ENCODE results near the gene ADAM10. TPM values are rescaled to one million over a fixed set of nuclear protein-coding genes. Genes with fewer than 3 reads are reported as not detected.

Gene ADAM10
- total RNA-seq, 6 experiments from 2014 or later: 155 to 227 (median 196) TPM

- H3K4me1 Mint-ChIP-seq (ENCODE audit: low read depth): peaks cover 9% of the 10 kb centered on the region
- TF ChIP-seq, protein P1, sequence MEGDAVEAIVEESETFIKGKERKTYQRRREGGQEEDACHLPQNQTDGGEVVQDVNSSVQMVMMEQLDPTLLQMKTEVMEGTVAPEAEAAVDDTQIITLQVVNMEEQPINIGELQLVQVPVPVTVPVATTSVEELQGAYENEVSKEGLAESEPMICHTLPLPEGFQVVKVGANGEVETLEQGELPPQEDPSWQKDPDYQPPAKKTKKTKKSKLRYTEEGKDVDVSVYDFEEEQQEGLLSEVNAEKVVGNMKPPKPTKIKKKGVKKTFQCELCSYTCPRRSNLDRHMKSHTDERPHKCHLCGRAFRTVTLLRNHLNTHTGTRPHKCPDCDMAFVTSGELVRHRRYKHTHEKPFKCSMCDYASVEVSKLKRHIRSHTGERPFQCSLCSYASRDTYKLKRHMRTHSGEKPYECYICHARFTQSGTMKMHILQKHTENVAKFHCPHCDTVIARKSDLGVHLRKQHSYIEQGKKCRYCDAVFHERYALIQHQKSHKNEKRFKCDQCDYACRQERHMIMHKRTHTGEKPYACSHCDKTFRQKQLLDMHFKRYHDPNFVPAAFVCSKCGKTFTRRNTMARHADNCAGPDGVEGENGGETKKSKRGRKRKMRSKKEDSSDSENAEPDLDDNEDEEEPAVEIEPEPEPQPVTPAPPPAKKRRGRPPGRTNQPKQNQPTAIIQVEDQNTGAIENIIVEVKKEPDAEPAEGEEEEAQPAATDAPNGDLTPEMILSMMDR (IDR thresholded peaks at IDR 0.05): no peak
- no peak overlapping the region for H3K27ac Mint-ChIP-seq
- DNase-seq: no peak
- H3K27me3 Mint-ChIP-seq (ENCODE audit: insufficient read depth): peaks cover 1% of the 10 kb centered on the region; the same call in 1 of the 2 replicates
- H3K9me3 Mint-ChIP-seq: no peaks in the 10 kb centered on the region
- no peaks in the 10 kb centered on the region for H3K36me3 Mint-ChIP-seq (ENCODE audit: low read depth)
- H3K4me3 Mint-ChIP-seq: no peak overlapping the region
Measured at GRCh38 chr15:58677426-58677825, 72.1 kb downstream of the ADAM10 start.

DNA sequence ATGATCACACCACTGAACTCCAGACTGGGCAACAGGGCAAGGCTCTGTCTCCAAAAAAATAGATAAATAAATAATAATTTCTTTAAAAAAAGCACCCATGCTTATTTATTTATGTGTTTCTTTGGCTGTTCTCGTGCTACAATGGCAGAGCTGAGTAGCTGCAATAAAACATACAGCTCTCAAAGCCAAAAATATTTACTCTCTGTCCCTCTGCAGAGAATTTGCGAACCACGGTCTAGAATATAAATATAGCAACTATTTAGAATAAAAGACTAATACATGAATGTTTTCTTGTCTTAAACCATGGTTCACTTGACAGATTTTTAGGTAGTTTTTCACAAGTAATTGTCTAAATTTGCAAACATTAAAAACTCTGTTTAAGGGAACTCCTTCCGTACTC lies 72.7 kb downstream of the ADAM10 start:
- TF ChIP-seq, protein P1 (IDR thresholded peaks at IDR 0.05): no peak
- peaks cover 7% of the 10 kb centered on the region for H3K4me1 Mint-ChIP-seq (ENCODE audit: low read depth)

GRCh38 chr15:58671186-58671585 lies 78.3 kb downstream of the ADAM10 start:
- H3K27ac Mint-ChIP-seq: no peak overlapping the region
- H3K36me3 Mint-ChIP-seq (ENCODE audit: low read depth): no peaks in the 10 kb centered on the region
- H3K27me3 Mint-ChIP-seq (ENCODE audit: insufficient read depth): no peaks in the 10 kb centered on the region
- TF ChIP-seq, protein P1 (IDR thresholded peaks at IDR 0.05): no peak
- no peak overlapping the region for H3K4me3 Mint-ChIP-seq
- peaks cover 9% of the 10 kb centered on the region for H3K4me1 Mint-ChIP-seq (ENCODE audit: low read depth)
- DNase-seq: no peak
- H3K9me3 Mint-ChIP-seq: no peaks in the 10 kb centered on the region

More for the DNA sequence above, 72.7 kb downstream of the ADAM10 start:
- Mint-ChIP-seq H3K36me3 (ENCODE audit: low read depth) (no peaks in the 10 kb centered on the region), H3K4me3 (no peak overlapping the region), H3K9me3 (no peaks in the 10 kb centered on the region), H3K27me3 (ENCODE audit: insufficient read depth) (peaks cover 1% of the 10 kb centered on the region; the same call in 1 of the 2 replicates), H3K27ac (no peak overlapping the region)
- no peak for DNase-seq

DNA sequence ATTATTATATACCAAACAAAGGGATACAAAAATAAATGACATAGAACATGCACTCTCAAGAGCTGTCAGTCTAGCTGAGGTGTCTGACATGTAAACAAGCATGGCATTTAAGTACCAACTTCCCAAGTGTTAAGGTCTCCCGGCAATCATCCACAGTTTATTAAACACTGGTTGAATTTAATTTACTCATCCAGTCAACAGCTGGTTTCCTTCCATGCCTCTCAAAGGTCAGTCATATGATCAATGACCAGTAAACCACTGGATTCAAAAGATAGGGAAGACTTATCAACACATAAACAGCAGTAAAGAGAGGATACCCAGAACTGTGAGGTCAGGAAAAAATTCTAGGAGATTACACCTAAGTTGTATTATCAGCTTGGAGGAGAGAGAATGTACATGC lies 80.4 kb downstream of the ADAM10 start:
- Mint-ChIP-seq H3K9me3 (no peaks in the 10 kb centered on the region), H3K4me1 (ENCODE audit: low read depth) (peaks cover 9% of the 10 kb centered on the region), H3K27me3 (ENCODE audit: insufficient read depth) (no peaks in the 10 kb centered on the region), H3K4me3 (no peak overlapping the region), H3K27ac (no peak overlapping the region), H3K36me3 (ENCODE audit: low read depth) (0 out of 2 replicates have a peak, but pooled peaks cover under 1% of the 10 kb centered on the region)
- TF ChIP-seq, protein P1 (IDR thresholded peaks at IDR 0.05): no peak
- DNase-seq: no peak

DNA sequence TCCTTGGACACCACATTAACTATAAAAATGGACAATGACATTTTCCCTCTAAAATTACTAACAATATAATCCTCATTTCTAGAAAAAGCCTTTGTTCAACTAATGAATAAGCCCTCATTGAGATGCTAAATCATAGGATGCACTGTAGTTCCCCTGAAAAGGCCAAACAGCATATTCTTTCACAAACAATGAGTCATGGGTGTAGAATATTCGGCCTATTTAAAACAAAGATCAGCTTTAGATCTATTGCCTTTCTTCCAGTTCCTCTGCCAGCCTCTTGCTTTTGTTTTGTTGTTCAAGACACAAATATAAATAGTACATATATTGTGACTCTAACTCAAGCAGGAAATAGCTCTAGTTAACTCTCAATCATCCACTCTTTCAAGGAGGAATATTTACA lies 82.5 kb downstream of the ADAM10 start:
- H3K4me3 Mint-ChIP-seq: no peak overlapping the region
- peak; percentile 31 for DNase-seq
- TF ChIP-seq, protein P1 (IDR thresholded peaks at IDR 0.05): no peak
- peaks cover 15% of the 10 kb centered on the region; the same call in 1 of the 2 replicates for H3K36me3 Mint-ChIP-seq (ENCODE audit: low read depth)
- no peaks in the 10 kb centered on the region for H3K27me3 Mint-ChIP-seq (ENCODE audit: insufficient read depth)
- peak overlapping the region; percentile 70 for H3K27ac Mint-ChIP-seq
- no peaks in the 10 kb centered on the region for H3K9me3 Mint-ChIP-seq
- H3K4me1 Mint-ChIP-seq (ENCODE audit: low read depth): peaks cover 9% of the 10 kb centered on the region

DNA sequence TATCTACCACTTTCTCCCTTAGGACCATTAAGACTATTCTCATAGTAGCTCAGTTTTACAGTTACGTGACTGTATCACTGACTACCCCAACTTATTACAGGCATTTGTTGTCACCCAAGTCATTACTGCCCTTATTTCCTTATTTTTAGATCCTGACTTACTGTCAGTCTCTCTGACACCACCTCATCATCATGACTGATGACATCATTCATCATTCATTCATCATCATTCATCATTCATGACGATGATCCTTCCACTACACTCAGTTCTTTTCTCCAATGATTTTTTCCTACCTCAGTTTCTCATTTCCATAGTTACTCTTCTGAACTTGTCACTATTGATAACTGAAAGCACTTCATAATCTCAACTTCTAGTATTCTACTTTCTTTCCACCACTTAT lies 83.8 kb downstream of the ADAM10 start:
- Mint-ChIP-seq H3K27ac (no peak overlapping the region), H3K27me3 (ENCODE audit: insufficient read depth) (no peaks in the 10 kb centered on the region), H3K4me3 (no peak overlapping the region), H3K36me3 (ENCODE audit: low read depth) (peaks cover 28% of the 10 kb centered on the region), H3K9me3 (no peaks in the 10 kb centered on the region), H3K4me1 (ENCODE audit: low read depth) (peaks cover 9% of the 10 kb centered on the region)
- TF ChIP-seq, protein P1 (IDR thresholded peaks at IDR 0.05): no peak
- DNase-seq: no peak
